T-helper 1 cell treated with Interleukin-12 subunit alpha and Interleukin-12 subunit beta and Interleukin-4 antibody, amounts not matched to agents 30 μg/mL and 1 μg/mL, for 36 hours (primary cell): ENCODE measurements around the gene SERPINC1.
"Not testable (repeated sequence)": the region's sequence is repeated elsewhere in the genome, so short reads cannot be mapped to it uniquely, and the experiment has no call there.

ENCODE experiments used
- H3K27ac Mint-ChIP-seq: one replicate; pipeline ENCODE4 v1.8.0; 2021; ENCODE audit warnings: mild to moderate bottlenecking, mixed read lengths
- H3K27me3 Mint-ChIP-seq: one replicate; pipeline ENCODE4 v1.8.0; 2021; ENCODE audit warnings: low read depth, mixed read lengths
- H3K36me3 Mint-ChIP-seq: one replicate; pipeline ENCODE4 v1.8.0; 2021; ENCODE audit warnings: low read depth, mixed read lengths
- H3K4me1 Mint-ChIP-seq: one replicate; pipeline ENCODE4 v1.8.0; 2021; ENCODE audit warnings: low read depth, mixed read lengths
- H3K4me3 Mint-ChIP-seq: one replicate; pipeline ENCODE4 v1.8.0; 2021; ENCODE audit warnings: mild to moderate bottlenecking, moderate library complexity, mixed read lengths
- H3K9me3 Mint-ChIP-seq: one replicate; pipeline ENCODE4 v1.8.0; 2021; ENCODE audit warnings: mixed read lengths

The SERPINC1 gene

GRCh38 chr1:173917149-173917548 is at the start of gene SERPINC1:
TSS of gene SERPINC1 (minus strand) at chr1:173917327. CDS start at chr1:173917259, 68 bp downstream.
- no peak within 1 kb of the TSS for H3K4me3 Mint-ChIP-seq
- H3K9me3 Mint-ChIP-seq, result no peaks in the 10 kb centered on the region
- no peaks in the 10 kb centered on the region for H3K36me3 Mint-ChIP-seq
- H3K27me3 Mint-ChIP-seq, result no peaks in the 10 kb centered on the region
- H3K27ac Mint-ChIP-seq, result no peak within 1 kb of the TSS
- H3K4me1 Mint-ChIP-seq, result no peaks in the 10 kb centered on the region

- peaks cover 43% of the 10 kb centered on the region for H3K36me3 Mint-ChIP-seq
- H3K27ac Mint-ChIP-seq, H3K4me3 Mint-ChIP-seq: not testable (repeated sequence)
Observed at GRCh38 chr1:173965896-173966295, 48.8 kb upstream of the SERPINC1 start.

GRCh38 chr1:173963477-173963876 is 46.4 kb upstream of the SERPINC1 start:
- Mint-ChIP-seq H3K27me3 (no peaks in the 10 kb centered on the region), H3K36me3 (peaks cover 46% of the 10 kb centered on the region), H3K4me3 (no peak overlapping the region), H3K9me3 (no peaks in the 10 kb centered on the region), H3K4me1 (peaks cover 7% of the 10 kb centered on the region), H3K27ac (no peak overlapping the region)

More at GRCh38 chr1:173965896-173966295, 48.8 kb upstream of the SERPINC1 start:
- not testable (repeated sequence) for H3K27me3 Mint-ChIP-seq, H3K4me1 Mint-ChIP-seq, H3K9me3 Mint-ChIP-seq

DNA sequence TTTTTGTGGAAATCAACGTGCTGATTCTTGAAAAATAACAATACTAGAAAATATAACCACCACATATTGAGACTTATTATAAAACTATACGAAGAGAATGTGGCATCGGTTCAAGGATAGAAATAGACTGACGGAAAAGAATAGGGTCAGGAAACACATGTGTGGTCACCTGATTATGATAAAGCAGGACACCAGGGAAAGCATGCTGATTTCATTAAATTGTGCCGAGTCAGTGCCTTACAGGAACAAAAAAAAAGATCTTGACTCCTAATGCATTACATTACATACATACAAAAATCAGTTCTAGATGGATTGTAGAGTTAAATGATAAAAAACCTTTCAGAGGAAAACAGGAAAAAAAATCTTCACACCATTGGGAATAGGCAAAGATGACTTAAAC is 43.5 kb upstream of the SERPINC1 start:
- Mint-ChIP-seq H3K27ac (no peak overlapping the region), H3K36me3 (peaks cover 32% of the 10 kb centered on the region), H3K27me3 (no peaks in the 10 kb centered on the region), H3K4me3 (no peak overlapping the region), H3K4me1 (peaks cover 4% of the 10 kb centered on the region), H3K9me3 (no peaks in the 10 kb centered on the region)

GRCh38 chr1:173954179-173954578 is 37.1 kb upstream of the SERPINC1 start:
- H3K27ac Mint-ChIP-seq, result no peak overlapping the region
- peaks cover 19% of the 10 kb centered on the region for H3K36me3 Mint-ChIP-seq
- peaks cover 9% of the 10 kb centered on the region for H3K4me1 Mint-ChIP-seq
- H3K9me3 Mint-ChIP-seq, result no peaks in the 10 kb centered on the region
- H3K4me3 Mint-ChIP-seq, result no peak overlapping the region
- H3K27me3 Mint-ChIP-seq, result no peaks in the 10 kb centered on the region

DNA sequence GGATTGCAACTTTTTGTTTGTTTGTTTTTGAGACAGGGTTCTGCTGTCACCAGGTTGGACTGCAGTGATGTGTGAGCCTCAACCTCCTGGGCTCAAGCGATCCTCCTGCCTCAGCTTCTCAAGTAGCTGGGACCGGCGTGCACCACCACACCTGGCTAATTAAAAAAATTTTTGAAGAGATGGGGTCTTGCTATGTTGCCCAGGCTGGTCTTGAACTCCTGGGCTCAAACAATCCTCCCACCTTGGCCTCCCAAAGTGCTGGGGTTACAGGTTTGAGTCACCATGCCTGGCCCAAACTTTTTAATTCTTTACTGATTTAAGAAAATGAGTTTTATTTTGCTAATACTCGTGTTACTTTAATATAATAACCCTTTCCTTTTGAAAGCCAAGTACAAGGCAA is 31.5 kb upstream of the SERPINC1 start:
- H3K27ac Mint-ChIP-seq, result no peak overlapping the region
- H3K27me3 Mint-ChIP-seq, result no peaks in the 10 kb centered on the region
- no peaks in the 10 kb centered on the region for H3K9me3 Mint-ChIP-seq
- peaks cover 6% of the 10 kb centered on the region for H3K4me1 Mint-ChIP-seq
- peaks cover 26% of the 10 kb centered on the region for H3K36me3 Mint-ChIP-seq
- H3K4me3 Mint-ChIP-seq, result no peak overlapping the region

GRCh38 chr1:173946380-173946921 is 29.3 kb upstream of the SERPINC1 start:
- Mint-ChIP-seq H3K27ac (no peak overlapping the region), H3K36me3 (peaks cover 31% of the 10 kb centered on the region), H3K9me3 (no peaks in the 10 kb centered on the region), H3K4me3 (no peak overlapping the region), H3K4me1 (no peaks in the 10 kb centered on the region), H3K27me3 (no peaks in the 10 kb centered on the region)

DNA sequence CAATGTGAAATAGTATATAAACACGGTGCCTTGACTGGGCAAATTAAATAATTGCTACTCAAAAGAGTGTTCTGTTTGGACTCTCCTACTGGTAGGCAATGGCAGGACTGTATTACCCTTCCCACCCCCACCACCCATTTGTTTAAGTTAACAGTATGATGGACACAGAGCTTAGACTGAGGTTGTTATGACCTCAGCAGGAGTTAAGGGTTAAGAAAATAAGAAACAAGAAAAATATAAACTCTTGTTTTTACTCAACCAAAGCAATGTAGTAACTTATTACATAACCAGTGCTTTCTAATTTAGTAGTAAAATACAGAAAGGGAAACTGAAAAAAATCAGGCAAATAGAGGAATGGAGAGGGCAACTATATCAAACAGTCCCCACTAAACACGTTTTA is 19.9 kb upstream of the SERPINC1 start:
- no peaks in the 10 kb centered on the region for H3K4me1 Mint-ChIP-seq
- no peaks in the 10 kb centered on the region for H3K27me3 Mint-ChIP-seq
- H3K9me3 Mint-ChIP-seq, result no peaks in the 10 kb centered on the region
- peaks cover 29% of the 10 kb centered on the region for H3K36me3 Mint-ChIP-seq
- H3K27ac Mint-ChIP-seq, result no peak overlapping the region
- H3K4me3 Mint-ChIP-seq, result no peak overlapping the region

- Mint-ChIP-seq H3K4me3 (no peak overlapping the region), H3K27me3 (no peaks in the 10 kb centered on the region), H3K9me3 (no peaks in the 10 kb centered on the region), H3K27ac (no peak overlapping the region), H3K4me1 (no peaks in the 10 kb centered on the region), H3K36me3 (peaks cover 30% of the 10 kb centered on the region)
Observed at GRCh38 chr1:173934440-173934839, 17.3 kb upstream of the SERPINC1 start.

DNA sequence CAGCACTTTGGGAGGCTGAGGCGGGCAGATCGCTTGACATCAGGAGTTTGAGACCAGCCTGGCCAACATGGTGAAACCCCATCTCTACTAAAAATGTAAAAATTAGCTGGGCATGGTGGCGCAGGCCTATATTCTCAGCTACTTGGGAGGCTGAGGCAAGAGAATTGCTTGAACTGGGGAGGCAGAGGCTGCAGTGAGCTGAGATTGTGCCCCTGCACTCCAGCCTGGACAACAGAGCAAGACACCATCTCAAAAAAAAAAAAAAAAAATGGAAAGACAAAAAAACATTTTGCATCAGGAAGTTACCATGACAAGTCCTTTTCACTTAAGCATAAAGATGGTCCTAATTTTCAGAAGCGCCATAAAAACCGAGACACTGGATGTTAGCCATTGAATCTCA is 13.4 kb upstream of the SERPINC1 start:
- H3K27ac Mint-ChIP-seq, result not testable (repeated sequence)

DNA sequence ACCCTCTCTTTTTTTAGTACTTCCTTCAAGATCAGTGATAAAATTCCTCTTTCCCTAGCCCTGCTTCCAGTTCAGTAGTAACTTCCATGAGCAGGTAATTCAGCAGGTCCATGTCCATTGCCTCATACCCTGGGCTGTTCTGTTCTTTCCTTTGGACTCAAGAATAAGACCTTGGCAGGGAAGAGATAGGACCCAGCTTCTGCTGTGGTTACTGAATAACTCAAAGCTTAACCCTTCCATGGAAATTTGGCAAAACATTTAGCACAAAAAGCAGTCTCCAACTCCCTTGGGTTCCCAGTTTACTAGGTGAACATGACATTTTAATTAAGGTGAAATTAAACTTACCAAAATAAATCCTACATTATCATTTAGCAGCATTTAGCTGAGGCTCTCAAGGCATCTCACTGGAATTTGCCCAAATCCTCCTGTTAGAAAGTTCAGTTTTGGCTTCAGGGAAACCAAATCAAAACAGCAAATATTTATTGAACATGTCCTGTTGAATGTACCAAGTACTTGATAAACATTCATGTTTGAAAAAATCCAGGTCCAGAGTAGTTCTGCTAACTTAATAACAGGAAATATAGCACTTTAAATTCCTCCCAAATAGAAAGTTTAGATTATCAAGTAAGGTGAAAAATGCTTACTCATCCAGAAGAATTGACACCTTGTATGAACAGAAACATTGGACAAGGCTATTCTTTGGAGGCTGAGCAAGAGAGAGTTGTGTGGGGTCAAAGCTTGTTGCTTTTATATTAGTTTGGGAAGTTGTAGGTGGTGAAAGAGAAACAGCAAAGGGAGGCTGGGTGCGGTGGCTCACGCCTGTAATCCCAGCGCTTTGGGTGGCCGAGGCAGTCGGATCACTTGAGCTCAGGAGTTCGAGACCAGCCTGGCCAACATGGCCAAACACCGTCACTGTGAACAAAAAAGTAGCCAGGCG is 8.4 kb upstream of the SERPINC1 start:
- Mint-ChIP-seq H3K36me3 (peaks cover 4% of the 10 kb centered on the region), H3K27me3 (no peaks in the 10 kb centered on the region), H3K4me3 (no peak overlapping the region), H3K4me1 (no peaks in the 10 kb centered on the region), H3K9me3 (no peaks in the 10 kb centered on the region), H3K27ac (no peak overlapping the region)

More for the DNA sequence above, 13.4 kb upstream of the SERPINC1 start:
- H3K4me1 Mint-ChIP-seq, H3K27me3 Mint-ChIP-seq, H3K4me3 Mint-ChIP-seq, H3K9me3 Mint-ChIP-seq: not testable (repeated sequence)
- H3K36me3 Mint-ChIP-seq, result peaks cover 17% of the 10 kb centered on the region

DNA sequence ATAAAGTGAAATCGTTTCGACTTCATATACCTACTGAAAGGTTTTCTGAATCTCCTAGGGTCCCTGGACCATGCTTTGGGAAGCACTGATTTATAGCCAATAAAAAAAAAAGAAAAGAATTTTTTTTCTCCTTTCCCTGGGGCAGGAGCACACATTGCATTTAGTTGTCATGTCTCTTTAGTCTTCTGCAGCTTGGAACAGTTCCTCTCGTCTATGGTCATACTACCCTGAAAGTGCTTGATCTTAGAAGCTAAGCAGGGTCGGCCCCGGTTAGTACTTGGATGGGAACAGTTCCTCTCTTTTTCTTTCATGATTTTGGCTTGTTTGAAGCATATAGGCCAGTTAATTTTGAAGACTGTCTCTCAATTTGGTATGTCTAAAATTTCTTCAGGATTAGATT is 3.7 kb upstream of the SERPINC1 start:
- no peak overlapping the region for H3K4me3 Mint-ChIP-seq
- H3K27ac Mint-ChIP-seq, result no peak overlapping the region
- H3K4me1 Mint-ChIP-seq, result no peaks in the 10 kb centered on the region
- H3K36me3 Mint-ChIP-seq, result no peaks in the 10 kb centered on the region
- no peaks in the 10 kb centered on the region for H3K27me3 Mint-ChIP-seq
- no peaks in the 10 kb centered on the region for H3K9me3 Mint-ChIP-seq

- H3K27ac Mint-ChIP-seq, result no peak overlapping the region
- H3K4me1 Mint-ChIP-seq, result no peaks in the 10 kb centered on the region
- H3K4me3 Mint-ChIP-seq, result no peak overlapping the region
- no peaks in the 10 kb centered on the region for H3K9me3 Mint-ChIP-seq
- no peaks in the 10 kb centered on the region for H3K36me3 Mint-ChIP-seq
- no peaks in the 10 kb centered on the region for H3K27me3 Mint-ChIP-seq
Observed at GRCh38 chr1:173917635-173918493, 737 bp upstream of the SERPINC1 start.

DNA sequence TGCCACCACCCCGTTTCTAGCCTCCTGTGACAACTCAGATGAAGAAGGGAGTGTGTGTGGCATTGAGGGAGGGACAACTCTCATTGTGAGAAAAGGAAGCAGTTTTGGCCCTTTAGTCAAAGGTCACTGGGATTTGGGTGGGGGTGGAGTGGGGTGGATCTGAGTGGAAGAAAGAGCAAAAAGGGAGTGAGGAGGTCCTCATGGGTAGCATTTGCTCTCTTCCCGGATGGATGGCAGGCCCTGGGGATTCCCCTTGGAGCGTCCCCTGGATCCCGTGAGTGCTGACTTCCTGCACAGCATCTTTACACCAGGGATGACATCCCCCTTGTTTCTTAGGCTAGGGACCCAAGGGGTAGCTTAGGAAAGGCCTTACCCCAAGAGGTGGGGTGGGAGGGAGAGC is 460 bp downstream of the SERPINC1 start:
- no peak overlapping the region for H3K4me3 Mint-ChIP-seq
- H3K36me3 Mint-ChIP-seq, result no peaks in the 10 kb centered on the region
- H3K9me3 Mint-ChIP-seq, result no peaks in the 10 kb centered on the region
- H3K27me3 Mint-ChIP-seq, result no peaks in the 10 kb centered on the region
- H3K4me1 Mint-ChIP-seq, result no peaks in the 10 kb centered on the region
- H3K27ac Mint-ChIP-seq, result no peak overlapping the region
